Chondrocyte (in vitro differentiated cells): ENCODE data around the gene PCDHA11. TPM values are rescaled to one million over a fixed set of nuclear protein-coding genes. Genes with fewer than 3 reads are reported as not detected.

Source experiments
- DNase-seq: peaks from one replicate; pipeline ENCODE4 v3.0.0; 2021; ENCODE audit warnings: mixed read lengths, low spot score
- H3K27ac Mint-ChIP-seq: one replicate; pipeline ENCODE4 v1.8.0; 2021; ENCODE audit warnings: mild to moderate bottlenecking, moderate library complexity, mixed read lengths; ENCODE audit not compliant: unreplicated experiment
- H3K27me3 Mint-ChIP-seq: 2 replicates; pipeline ENCODE4 v1.8.0; 2021; ENCODE audit warnings: low read depth, mixed read lengths
- H3K36me3 Mint-ChIP-seq: 2 replicates; pipeline ENCODE4 v1.8.0; 2021; ENCODE audit warnings: low read depth, mixed read lengths
- H3K4me1 Mint-ChIP-seq: 2 replicates; pipeline ENCODE4 v1.8.0; 2021; ENCODE audit warnings: low read depth, mild to moderate bottlenecking, mixed read lengths
- H3K4me3 Mint-ChIP-seq: one replicate; pipeline ENCODE4 v1.8.0; 2021; ENCODE audit warnings: mild to moderate bottlenecking, moderate library complexity, mixed read lengths; ENCODE audit not compliant: unreplicated experiment
- H3K9me3 Mint-ChIP-seq: 2 replicates; pipeline ENCODE4 v1.8.0; 2021; ENCODE audit warnings: low read depth, mixed read lengths
- total RNA-seq: library from RNA; stranded (reverse); gene quantifications from 3 replicates; pipeline ENCODE4 v1.2.1, GENCODE V29; 2021
- TF ChIP-seq, protein P1 (sequence below): fragments of 200-600 bp; sonication (generic); IDR thresholded peaks from 2 replicates; pipeline ENCODE4 v1.5.0; 2021; ENCODE audit warnings: antibody characterized with exemption, mild to moderate bottlenecking, moderate library complexity

Gene PCDHA11
- total RNA-seq, 1 donor from 2014 or later, result 6.0 TPM

- TF ChIP-seq, protein P1, sequence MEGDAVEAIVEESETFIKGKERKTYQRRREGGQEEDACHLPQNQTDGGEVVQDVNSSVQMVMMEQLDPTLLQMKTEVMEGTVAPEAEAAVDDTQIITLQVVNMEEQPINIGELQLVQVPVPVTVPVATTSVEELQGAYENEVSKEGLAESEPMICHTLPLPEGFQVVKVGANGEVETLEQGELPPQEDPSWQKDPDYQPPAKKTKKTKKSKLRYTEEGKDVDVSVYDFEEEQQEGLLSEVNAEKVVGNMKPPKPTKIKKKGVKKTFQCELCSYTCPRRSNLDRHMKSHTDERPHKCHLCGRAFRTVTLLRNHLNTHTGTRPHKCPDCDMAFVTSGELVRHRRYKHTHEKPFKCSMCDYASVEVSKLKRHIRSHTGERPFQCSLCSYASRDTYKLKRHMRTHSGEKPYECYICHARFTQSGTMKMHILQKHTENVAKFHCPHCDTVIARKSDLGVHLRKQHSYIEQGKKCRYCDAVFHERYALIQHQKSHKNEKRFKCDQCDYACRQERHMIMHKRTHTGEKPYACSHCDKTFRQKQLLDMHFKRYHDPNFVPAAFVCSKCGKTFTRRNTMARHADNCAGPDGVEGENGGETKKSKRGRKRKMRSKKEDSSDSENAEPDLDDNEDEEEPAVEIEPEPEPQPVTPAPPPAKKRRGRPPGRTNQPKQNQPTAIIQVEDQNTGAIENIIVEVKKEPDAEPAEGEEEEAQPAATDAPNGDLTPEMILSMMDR, result peak; percentile 75
- Mint-ChIP-seq H3K4me3 (peak within 1 kb of the TSS; percentile 73), H3K27ac (peak within 1 kb of the TSS; percentile 92), H3K27me3 (no peaks in the 10 kb centered on the region), H3K36me3 (peaks cover 18% of the 10 kb centered on the region), H3K4me1 (peaks cover 8% of the 10 kb centered on the region), H3K9me3 (peaks cover 8% of the 10 kb centered on the region)
- DNase-seq, result no peak
Measured at GRCh38 chr5:140855772-140856674, 12.7 kb upstream of the PCDHA11 start, which contains the start of gene PCDHA10. TSS of gene PCDHA10 (plus strand) at chr5:140855897. CDS start at chr5:140856049, 152 bp downstream.

- peak; percentile 92 for DNase-seq
- TF ChIP-seq, protein P1, result no peak
- Mint-ChIP-seq H3K27ac (no peak overlapping the region), H3K4me3 (no peak overlapping the region), H3K36me3 (peaks cover 26% of the 10 kb centered on the region), H3K9me3 (peaks cover 15% of the 10 kb centered on the region), H3K27me3 (no peaks in the 10 kb centered on the region), H3K4me1 (peaks cover 8% of the 10 kb centered on the region)
Measured at GRCh38 chr5:140857177-140857986, 11.4 kb upstream of the PCDHA11 start.

GRCh38 chr5:140857987-140858240, 10.8 kb upstream of the PCDHA11 start:
- H3K4me1 Mint-ChIP-seq, result peaks cover 8% of the 10 kb centered on the region
- peaks cover 26% of the 10 kb centered on the region for H3K36me3 Mint-ChIP-seq
- H3K27me3 Mint-ChIP-seq, result no peaks in the 10 kb centered on the region
- H3K9me3 Mint-ChIP-seq, result peaks cover 15% of the 10 kb centered on the region
- TF ChIP-seq, protein P1, result no peak
- H3K27ac Mint-ChIP-seq, result no peak overlapping the region
- H3K4me3 Mint-ChIP-seq, result no peak overlapping the region
- DNase-seq, result no peak

GRCh38 chr5:140862441-140863295, 6.1 kb upstream of the PCDHA11 start:
- H3K4me3 Mint-ChIP-seq, result no peak overlapping the region
- no peak for DNase-seq
- no peak overlapping the region for H3K27ac Mint-ChIP-seq
- peaks cover 8% of the 10 kb centered on the region for H3K9me3 Mint-ChIP-seq
- no peaks in the 10 kb centered on the region for H3K27me3 Mint-ChIP-seq
- TF ChIP-seq, protein P1, result no peak
- no peaks in the 10 kb centered on the region for H3K4me1 Mint-ChIP-seq
- peaks cover 17% of the 10 kb centered on the region for H3K36me3 Mint-ChIP-seq

- H3K4me1 Mint-ChIP-seq, result peaks cover 17% of the 10 kb centered on the region
- DNase-seq, result no peak
- no peaks in the 10 kb centered on the region for H3K9me3 Mint-ChIP-seq
- peak overlapping the region; percentile 76 for H3K4me3 Mint-ChIP-seq
- peaks cover 5% of the 10 kb centered on the region for H3K36me3 Mint-ChIP-seq
- TF ChIP-seq, protein P1, result peak; percentile 73
- H3K27ac Mint-ChIP-seq, result no peak overlapping the region
- no peaks in the 10 kb centered on the region for H3K27me3 Mint-ChIP-seq
Measured at GRCh38 chr5:140869555-140869886, 764 bp downstream of the PCDHA11 start.
